HG03280 (cell line): ENCODE measurements around the gene HSD17B1.
"Not testable (repeated sequence)": the region's sequence is repeated elsewhere in the genome, so short reads cannot be mapped to it uniquely, and the experiment has no call there.

Experiments used
- ATAC-seq: cut with Tn5 transposase; IDR thresholded peaks from one replicate; pipeline ENCODE4 v1.9.1; 2021; ENCODE audit warnings: mild to moderate bottlenecking, moderate library complexity; ENCODE audit not compliant: unreplicated experiment

The HSD17B1 gene

DNA sequence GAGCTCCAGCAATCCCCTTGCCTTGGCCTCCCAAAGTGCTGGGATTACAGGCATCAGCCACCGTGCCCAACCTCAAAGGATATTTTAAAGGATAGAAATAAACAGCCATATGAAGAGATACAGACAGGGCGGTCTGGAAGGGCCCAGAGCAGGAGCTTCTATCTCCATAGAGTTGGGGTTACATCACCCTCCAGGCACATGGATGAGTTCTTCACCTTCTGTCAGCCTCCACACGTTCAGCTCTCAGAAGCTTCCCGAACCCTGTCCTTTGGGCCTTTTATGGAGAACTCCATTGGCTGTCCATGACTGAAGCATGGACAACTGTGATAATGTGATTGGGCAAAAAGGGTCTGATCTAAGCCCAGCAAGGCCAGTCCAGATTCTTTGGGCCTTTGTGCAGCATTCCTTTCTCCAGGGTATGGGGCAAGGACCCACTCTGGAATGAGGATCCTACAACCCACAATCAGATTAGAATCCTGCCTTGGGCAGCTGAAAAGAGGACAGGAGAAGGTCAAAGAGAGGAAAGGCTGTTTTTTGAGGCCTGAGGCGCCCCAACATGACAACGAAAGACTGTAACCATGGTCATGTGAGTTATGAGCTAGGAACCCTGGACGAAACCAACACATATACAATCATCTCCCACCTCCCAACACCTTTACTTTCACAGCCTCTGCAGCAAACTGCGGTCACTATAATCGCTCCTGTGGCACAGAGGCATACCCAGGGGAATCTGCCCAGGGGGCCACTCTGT, 6.8 kb upstream of the HSD17B1 start:
- not testable (repeated sequence) for ATAC-seq

GRCh38 chr17:42547001-42547461, 5.7 kb upstream of the HSD17B1 start:
- no peak for ATAC-seq

GRCh38 chr17:42547698-42548069, 5.0 kb upstream of the HSD17B1 start:
- no peak for ATAC-seq

GRCh38 chr17:42548070-42548837, 4.5 kb upstream of the HSD17B1 start:
- ATAC-seq, result peak; percentile 64

GRCh38 chr17:42548993-42549755, 3.5 kb upstream of the HSD17B1 start:
- no peak for ATAC-seq

GRCh38 chr17:42553161-42553818, 567 bp downstream of the HSD17B1 start:
- ATAC-seq, result no peak

GRCh38 chr17:42553866-42554249, 1.1 kb downstream of the HSD17B1 start:
- ATAC-seq, result no peak

GRCh38 chr17:42554250-42555121, 1.8 kb downstream of the HSD17B1 start:
- ATAC-seq, result peak; percentile 73

- ATAC-seq, result no peak
Measured at GRCh38 chr17:42555122-42555622, 2.4 kb downstream of the HSD17B1 start.

DNA sequence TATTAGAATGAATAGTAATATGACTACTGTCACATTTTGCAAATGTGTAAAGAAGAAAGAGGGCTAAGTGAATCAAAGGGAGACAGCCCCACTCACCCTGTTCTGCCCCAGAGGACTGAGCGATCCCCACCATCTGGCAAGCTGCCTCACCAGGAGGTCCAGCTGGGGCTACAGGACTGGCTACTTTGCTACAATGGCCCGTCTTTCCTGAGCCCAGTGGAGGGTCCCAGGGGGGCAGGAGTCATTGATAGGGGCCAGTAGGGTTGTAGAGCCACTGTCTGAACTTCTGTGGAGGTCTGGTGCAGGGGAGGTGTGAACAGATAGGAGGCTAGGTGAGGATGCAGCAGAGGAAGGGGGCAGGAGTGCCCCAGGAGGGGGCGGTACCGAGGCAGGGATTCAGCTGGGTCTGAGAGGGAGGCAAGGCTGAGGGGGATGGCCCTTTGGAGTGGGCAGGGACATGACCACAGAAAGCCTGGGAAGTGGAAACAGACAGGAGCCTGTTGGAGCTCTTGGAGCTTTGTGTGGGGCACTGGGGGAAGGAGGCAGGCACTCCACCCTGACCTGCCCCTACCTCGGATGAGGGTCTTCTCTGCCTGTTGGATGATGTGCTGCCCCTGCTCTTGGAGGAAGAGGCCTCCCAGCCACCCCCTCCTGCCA, 3.4 kb downstream of the HSD17B1 start:
- ATAC-seq, result not testable (repeated sequence)

- no peak for ATAC-seq
Measured at GRCh38 chr17:42559075-42559474, 6.4 kb downstream of the HSD17B1 start.

DNA sequence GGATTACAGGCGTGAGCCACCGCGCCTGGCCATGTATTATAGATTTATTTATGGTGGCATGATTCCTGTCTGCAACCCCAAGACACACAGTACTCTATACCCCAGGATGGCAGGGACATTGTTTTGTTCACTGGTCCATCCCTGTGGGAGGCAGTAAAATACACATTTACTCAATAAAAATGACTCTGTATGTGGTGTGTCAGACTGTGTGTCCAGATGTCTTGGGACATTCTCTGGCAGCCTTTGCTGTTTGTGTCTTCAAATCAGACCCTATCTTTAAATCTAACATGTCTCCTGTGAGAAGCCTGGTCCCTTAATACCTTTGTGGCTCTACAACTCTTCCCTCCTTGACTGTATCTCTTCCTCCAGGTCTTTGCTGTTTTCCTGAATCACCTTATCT, 7.5 kb downstream of the HSD17B1 start:
- no peak for ATAC-seq

DNA sequence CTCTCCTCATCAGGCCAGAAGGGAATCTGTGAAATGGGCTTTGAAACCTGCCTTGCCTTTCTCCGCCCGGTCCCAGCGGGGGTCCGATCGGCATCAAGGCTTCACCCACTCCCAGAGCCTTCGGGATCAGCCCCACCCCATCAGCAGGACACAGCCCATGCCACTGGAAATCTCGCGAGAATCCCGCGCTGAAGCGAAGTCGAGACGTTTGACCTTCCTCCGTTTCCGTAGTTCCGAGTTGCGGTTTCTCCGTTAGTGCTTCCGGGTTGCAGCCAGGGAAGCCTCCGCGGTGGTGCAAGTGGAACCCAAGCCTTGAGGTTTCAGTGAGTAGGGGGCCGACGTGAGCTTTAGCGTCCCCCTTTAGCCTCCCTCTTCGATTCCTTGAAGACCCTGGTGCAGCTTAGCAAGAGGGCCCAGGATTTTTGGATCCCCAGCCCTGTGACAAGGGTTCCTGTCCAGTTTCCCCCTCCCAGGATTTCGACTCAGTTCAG, 9.2 kb downstream of the HSD17B1 start, which contains the start of gene COASY:
Gene COASY, plus strand, starts transcription at position 252 of the 491 bp plus-strand sequence. CDS start 475 bp downstream, outside the sequence.
- peak; percentile 56 for ATAC-seq

DNA sequence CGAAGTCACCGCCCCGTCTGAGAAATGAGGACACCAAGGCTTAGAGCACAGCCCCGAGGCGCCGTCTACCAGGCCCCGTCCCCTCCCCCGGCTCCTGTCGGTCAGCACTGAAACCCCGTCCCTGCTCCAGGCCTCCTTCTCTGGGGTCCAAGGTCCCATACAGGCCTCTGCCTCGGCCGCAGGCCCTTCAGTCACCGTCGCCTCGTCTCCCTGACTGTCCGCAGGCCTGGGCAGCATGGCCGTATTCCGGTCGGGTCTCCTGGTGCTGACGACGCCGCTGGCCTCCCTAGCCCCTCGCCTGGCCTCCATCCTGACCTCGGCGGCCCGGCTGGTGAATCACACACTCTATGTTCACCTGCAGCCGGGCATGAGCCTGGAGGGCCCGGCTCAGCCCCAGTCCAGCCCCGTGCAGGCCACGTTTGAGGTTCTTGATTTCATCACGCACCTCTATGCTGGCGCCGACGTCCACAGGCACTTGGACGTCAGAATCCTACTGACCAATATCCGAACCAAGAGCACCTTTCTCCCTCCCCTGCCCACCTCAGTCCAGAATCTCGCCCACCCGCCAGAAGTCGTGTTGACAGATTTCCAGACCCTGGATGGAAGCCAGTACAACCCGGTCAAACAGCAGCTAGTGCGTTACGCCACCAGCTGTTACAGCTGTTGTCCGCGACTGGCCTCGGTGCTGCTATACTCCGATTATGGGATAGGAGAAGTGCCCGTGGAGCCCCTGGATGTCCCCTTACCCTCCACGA, 9.8 kb downstream of the HSD17B1 start:
- ATAC-seq, result no peak

DNA sequence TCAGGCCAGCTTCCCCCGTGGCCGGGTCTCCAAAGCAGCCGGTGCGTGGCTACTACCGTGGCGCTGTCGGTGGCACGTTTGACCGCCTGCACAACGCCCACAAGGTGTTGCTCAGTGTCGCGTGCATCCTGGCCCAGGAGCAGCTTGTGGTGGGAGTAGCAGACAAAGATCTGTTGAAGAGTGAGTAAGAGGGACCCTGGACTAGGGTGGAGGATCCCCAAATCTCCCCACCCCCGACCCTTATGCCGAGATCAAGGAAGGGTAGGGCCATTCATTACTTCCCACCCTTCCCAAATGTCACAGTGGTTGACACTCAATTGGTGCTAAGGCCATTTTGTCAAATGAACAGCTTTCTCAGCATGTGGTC, 10.4 kb downstream of the HSD17B1 start:
- no peak for ATAC-seq

DNA sequence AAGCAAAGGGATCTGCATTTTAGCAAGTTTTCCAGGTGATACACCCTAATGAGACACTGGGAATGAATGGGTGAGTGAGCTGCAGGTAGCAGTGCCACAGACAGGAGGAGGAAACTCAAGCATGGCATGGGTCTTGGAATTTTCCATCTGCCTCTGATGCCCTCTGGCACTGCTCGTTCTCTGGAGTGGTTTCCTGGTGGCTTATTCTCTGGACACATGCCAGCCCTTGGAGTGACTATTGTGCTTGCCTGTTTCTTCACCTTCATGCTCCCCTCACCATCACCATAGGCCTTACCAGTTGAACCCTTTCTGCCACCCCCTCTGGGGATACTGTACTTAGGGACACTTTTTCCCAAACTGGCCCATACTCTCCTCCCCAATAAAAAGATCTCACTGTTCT, 10.8 kb downstream of the HSD17B1 start:
- no peak for ATAC-seq

GRCh38 chr17:42563950-42564349, 11.2 kb downstream of the HSD17B1 start:
- ATAC-seq, result no peak

DNA sequence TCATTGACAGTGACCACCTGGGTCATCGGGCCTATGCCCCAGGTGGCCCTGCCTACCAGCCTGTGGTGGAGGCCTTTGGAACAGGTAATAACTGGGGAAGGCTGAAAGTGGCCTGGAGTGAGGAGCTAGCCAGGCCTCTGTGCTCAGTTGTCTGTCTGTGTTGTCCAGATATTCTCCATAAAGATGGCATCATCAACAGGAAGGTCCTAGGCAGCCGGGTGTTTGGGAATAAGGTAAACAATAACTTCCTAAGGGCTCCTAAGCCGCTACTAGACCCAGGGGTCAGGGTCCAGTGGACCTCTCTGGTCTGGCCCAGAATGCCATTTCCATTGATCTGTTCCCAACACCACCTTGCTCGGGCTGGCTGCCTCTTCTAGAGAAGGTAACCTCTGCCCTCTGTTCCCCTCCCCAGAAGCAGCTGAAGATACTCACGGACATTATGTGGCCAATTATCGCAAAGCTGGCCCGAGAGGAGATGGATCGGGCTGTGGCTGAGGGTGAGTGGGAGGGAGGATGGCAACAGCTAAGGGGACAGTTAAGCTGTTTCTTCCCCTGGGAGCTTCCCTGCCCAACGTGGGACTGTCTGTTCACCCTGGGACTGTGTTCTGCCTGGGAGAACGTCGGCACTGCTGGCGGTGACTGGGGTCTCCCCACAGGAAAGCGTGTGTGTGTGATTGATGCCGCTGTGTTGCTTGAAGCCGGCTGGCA, 12.2 kb downstream of the HSD17B1 start:
- no peak for ATAC-seq
